Erythroblast (primary cell): ENCODE results near the gene HRAS.

Experiments
- GATA1 ChIP-seq: IDR thresholded peaks from 2 replicates; pipeline ENCODE4 v1.6.1; 2011; ENCODE audit warnings: low read depth, mild to moderate bottlenecking, control low read depth, low read length, moderate library complexity
- POLR2A ChIP-seq: IDR thresholded peaks from 2 replicates; pipeline ENCODE4 v1.6.1; 2011; ENCODE audit warnings: mild to moderate bottlenecking, low read length

- TF ChIP-seq POLR2A (no peak), GATA1 (no peak)
Observed at GRCh38 chr11:490930-491260, 44.5 kb downstream of the HRAS start.
